Cerebellar cortex (tissue), 1 donor: ENCODE measurements around the gene MAD1L1.
"Not testable (repeated sequence)": the region's sequence is repeated elsewhere in the genome, so short reads cannot be mapped to it uniquely, and the experiment has no call there.

ENCODE experiments used
- DNase-seq: peaks from one replicate; pipeline ENCODE4 v3.0.0-alpha.2; 2015; ENCODE audit warnings: low spot score

Gene MAD1L1

GRCh38 chr7:2002561-2003450 is 229.9 kb downstream of the MAD1L1 start:
- DNase-seq = no peak

- no peak for DNase-seq
These were observed 230.9 kb downstream of the MAD1L1 start for GRCh38 chr7:2001601-2002442.

GRCh38 chr7:2000746-2001321 is 231.9 kb downstream of the MAD1L1 start:
- DNase-seq = no peak

DNA sequence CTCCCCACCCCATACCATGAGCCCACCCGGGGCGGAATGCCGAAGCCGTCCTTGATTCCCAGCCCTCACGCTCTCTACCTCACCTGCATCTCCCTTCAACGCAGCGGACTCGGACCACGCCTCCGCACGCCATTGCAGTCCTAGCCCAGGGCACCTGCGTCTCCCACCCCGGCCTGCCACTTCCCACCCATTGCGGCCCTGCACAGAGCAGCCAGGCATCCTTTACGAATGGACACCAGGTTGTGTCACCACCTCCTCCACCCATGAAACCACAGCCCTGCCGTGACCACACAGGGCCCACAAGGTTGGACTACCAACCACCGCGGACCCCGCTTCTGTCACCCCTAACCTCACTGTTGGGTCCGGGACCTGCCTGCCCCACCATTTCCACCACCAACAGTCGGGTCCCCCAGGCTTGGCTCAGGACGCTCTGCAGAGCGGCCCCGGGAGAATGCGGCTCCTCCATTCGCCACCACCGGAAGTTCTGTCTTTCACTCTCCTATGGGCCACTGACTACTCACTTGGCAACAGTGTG is 232.5 kb downstream of the MAD1L1 start:
- no peak for DNase-seq

GRCh38 chr7:1999278-1999984 is 233.3 kb downstream of the MAD1L1 start:
- no peak for DNase-seq

- DNase-seq = no peak
These were observed 234.6 kb downstream of the MAD1L1 start for GRCh38 chr7:1998146-1998545.

DNA sequence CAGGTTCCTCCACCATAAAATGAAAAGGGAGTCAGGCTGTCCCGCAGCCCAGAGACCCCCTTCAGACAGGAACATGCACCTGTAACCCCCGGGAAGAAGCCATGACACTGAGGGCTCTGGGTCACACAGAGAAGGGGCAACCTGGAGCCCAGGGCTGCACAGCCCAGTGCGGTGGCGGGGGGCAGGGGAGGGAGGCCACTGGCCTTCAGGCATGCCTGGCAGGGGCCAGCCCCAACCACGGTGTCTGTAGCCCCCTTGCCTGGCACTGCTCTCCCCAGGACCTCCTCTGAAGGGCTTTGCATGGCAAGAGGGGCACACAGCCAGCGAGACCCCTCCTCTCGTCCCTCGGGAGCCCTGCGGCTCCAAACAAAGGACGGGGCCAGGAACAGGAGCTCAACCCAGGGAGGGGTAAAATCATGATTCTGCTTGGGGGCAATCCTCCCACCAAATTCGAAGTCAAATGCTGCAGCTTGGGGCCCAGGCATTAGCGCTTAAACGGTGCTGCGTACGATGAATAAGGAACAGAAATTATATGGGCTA is 235.1 kb downstream of the MAD1L1 start:
- no peak for DNase-seq

DNA sequence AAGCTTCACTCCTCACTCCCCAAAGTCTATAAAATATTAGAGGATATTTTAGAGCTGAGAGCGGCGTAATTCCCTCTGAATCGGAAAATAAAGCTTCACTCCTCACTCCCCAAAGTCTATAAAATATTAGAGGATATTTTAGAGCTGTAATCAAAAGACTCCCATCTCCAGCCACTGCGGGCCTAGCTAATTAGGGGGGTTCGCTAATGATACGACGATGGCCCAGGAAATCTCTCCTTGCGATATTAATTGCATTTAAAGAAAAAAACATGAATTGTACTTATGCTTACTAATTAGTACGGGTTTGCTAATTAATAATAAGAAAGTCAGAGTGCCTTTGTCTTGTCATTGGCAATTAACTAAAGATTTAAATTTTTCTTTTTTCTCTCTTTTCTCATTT is 235.9 kb downstream of the MAD1L1 start:
- no peak for DNase-seq

DNA sequence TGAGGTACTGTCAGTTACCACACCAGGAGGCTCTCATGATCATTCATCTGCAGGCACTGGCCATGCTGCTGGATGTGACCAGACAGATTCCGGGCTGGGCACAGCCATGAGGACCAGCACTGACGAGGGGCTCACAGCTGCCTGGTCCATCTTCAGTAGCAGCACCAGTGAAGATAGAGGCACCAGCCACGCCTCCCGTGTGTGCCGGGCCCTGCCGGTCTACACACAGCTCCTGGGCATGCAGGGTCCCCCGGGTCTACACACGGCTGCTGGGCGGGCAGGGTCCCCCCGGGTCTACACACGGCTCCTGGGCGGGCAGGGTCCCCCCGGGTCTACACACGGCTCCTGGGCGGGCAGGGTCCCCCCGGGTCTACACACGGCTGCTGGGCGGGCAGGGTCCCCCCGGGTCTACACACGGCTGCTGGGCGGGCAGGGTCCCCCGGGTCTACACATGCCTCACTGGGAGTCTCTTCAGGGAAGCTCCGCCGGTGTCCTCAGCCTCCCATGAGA is 236.8 kb downstream of the MAD1L1 start:
- DNase-seq = not testable (repeated sequence)

- DNase-seq = no peak
These were observed 237.3 kb downstream of the MAD1L1 start for GRCh38 chr7:1995426-1995825.

- DNase-seq = no peak
These were observed 237.8 kb downstream of the MAD1L1 start for GRCh38 chr7:1994931-1995330.

DNA sequence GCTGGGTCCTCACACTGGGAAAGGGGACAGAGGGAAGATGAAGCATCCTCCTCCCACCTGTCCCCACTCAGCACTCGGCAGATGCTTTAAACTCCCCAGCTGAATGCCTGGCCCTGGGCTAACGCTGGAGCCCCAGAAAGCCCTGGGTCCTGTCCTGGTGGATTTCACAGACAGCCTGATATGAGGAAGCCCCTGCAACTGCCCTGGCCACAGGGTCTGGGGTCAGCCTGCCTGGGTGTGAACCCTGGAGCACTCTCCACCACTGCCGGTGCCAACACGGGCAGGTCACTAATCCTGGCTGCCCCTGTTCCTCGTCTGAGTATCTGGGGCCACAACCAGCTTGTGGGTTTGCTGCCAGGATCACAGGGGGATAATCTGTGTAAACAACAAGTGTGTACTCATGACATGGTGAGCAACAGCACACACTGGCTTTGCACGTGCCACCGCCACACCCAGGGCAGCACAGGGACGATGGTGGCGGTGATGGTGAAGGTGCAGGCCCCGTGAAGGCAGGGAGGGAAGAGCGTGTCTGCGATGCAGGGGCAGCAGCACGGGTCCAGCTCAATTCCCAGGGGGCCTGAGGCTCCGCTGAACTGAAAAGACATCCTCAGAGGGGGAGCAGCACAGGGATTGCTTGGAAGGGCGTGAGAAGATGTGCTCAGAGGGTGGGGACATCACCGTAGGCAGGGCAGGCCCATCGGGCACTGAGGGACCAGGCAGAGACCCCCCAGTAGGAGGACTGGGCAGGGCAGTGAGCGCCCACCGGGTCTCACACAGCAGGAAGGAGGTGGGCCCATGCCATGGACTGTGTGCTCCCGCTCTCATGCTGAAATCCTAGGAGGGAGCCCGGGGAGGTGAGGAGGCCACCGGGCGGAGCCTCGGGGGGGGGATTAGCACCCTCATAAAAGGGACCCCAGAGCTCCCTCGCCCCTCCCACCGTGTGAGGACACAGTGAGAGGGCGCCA is 238.7 kb downstream of the MAD1L1 start:
- DNase-seq = no peak

DNA sequence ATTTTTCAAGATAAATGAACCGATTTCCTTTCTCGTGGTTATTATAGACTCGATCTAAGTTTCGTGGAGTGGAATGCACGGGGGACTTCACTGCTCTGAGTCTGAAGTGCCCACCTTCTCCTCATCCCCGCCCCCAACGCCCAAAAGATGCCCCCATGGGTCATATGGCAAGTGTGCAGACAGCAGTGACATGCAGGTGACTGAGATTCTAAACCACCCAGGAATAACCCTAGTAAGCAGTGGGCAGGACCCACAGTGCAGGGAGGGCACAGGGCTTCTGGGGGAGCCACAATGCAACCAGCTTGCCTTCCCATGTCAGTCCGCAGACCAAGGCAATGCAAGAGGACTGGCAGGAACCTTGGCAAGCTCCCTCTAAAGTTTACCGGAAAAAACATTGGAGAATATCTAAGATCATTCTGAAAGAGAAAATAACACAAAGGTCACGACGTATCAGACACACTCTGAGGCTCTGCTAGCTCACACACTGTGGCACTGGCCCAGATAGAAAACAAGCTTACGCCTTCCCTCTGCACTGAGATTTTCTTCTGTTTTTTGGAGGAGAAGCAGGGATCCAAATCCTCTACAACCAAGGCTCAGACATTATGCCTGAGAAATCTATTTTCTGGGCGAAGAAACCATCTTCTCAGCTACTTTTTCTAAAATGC is 239.6 kb downstream of the MAD1L1 start:
- DNase-seq = no peak

DNA sequence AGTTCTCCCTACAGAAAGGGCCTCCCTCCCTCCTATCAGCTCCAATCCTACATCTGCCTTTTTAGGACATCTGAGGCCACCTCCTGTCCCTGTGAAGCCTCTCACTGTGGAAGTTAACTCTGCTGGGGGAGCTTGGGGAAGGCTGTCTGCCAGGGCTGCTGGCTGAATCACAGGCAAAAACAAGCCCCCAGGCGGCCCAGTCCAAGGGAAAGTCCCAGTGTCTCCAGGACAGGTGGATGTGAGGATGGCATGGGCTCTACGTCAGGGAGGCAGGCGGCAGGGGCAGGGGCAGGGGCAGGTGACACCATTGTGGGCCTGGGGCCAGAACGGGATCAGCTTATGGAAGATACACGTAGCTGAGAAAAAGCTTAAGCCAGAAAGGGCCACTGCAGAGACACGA is 240.2 kb downstream of the MAD1L1 start:
- no peak for DNase-seq

DNA sequence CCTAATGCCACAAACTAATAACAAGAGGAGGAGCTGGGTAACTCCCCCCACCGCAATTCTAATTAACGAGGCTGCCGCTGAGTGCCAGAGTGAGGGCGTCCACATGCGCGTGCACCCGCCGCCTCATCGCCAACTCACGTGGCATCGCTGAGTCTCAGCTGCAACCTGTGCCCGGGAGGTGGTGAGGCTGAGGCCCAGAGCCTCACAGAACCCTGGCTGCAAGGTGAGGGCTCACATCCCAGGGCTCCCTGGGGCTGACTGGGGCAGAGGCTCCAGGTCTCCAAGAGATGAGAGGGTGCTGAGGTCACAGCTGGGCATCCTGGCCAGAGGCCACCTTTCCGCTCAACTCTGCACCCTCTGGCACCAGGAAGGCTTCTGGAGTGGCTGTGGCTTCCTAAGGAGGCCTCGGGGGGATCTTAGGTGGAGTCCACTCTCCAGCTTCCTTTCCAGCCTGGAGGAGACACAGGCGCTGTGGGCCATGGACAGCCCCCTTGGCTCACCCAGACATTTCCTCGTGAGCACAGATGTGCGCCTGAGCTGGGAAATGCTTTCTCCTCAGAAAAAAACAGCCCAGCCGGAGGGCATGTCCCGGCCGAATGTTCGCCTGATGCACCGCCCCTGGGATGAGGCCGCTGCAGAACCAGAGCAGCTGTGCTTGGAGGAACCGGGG is 242.6 kb downstream of the MAD1L1 start:
- DNase-seq = no peak

DNA sequence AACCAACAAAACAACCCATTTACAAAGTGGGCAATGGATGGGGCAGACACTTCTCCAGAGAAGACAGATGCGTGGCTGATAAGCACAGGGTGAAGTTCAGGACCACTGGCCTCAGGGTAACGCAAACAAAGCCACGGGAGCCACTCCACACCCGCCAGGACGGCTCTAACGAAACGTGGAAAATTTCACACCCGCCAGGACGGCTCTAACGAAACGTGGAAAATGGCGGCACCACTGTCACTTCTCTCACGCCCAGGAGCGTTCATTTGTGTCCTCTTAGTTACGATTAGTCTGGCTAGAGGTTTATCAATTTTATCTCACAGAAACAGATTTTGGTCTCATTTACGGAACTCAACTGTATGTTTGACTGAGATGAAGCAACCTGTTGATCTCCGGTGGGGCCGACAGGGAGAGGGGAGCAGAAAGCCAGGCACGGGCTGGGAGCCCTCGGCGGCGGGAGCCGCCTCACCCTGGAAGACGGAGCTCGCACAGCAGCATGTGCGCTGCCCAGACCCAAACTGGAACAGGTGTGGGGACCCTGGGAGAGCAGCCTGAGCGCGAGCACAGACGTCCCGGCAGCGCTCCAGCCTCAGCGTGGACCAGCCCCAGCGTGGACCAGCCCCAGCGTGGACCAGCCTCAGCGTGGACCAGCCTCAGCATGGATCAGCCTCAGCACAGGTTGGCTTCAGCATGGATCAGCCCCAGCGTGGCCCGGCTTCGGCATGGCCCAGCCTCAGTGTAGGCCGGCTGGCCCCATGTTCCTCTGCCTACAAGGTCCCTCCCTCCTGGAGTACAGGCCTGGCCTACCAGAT is 243.5 kb downstream of the MAD1L1 start:
- no peak for DNase-seq

DNA sequence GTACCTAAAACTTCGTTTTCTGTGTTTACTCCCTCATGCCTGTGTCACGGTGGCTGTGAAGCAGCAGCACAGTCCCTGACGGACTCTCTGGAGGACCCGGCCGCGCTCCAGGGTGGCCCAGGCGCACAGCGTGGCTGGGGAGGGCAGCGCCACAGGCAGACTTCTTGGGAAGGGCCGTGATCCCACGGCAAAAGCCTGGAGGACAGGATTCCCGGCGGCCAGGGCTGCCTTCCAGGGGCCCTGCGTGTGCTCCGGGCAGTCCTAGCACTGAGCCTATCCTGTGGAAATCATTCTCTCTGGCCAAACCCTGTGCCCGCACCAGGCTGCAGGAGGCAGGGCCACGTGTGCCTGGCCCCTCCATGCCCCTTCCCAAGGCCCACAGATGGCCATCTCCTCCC is 244.2 kb downstream of the MAD1L1 start:
- no peak for DNase-seq
